BE2C (cell line): ENCODE measurements around the gene PCSK9.

Experiments
- DNase-seq: peaks from one replicate; pipeline ENCODE4 v3.0.0-alpha.2; 2020
- H3K27me3 ChIP-seq: fragments of 250-450 bp; sonication (Bioruptor Pico); 2 replicates; pipeline ENCODE4 v1.5.1; 2020; ENCODE audit warnings: mild to moderate bottlenecking
- H3K36me3 ChIP-seq: fragments of 250-450 bp; sonication (Bioruptor Pico); 2 replicates; pipeline ENCODE4 v1.5.1; 2020; ENCODE audit warnings: mild to moderate bottlenecking
- H3K4me1 ChIP-seq: fragments of 250-450 bp; sonication (Bioruptor Pico); 2 replicates; pipeline ENCODE4 v1.5.1; 2020
- H3K4me3 ChIP-seq: 2 replicates; pipeline ENCODE4 v1.5.1; 2011; ENCODE audit warnings: low read depth, low read length
- H3K9me3 ChIP-seq: fragments of 250-450 bp; sonication (Bioruptor Pico); 2 replicates; pipeline ENCODE4 v1.5.1; 2020
- TF ChIP-seq, protein P1 (sequence below): IDR thresholded peaks from 2 replicates; pipeline ENCODE4 v1.5.1; 2012; ENCODE audit warnings: mild to moderate bottlenecking, low read depth, low read length

Gene PCSK9

GRCh38 chr1:55045430-55045829, 6.1 kb downstream of the PCSK9 start:
- Histone ChIP-seq H3K9me3 (no peaks in the 10 kb centered on the region), H3K27me3 (peaks cover 9% of the 10 kb centered on the region), H3K4me1 (peaks cover 4% of the 10 kb centered on the region; the same call in 1 of the 2 replicates), H3K36me3 (no peaks in the 10 kb centered on the region), H3K4me3 (no peak overlapping the region)
- TF ChIP-seq, protein P1, sequence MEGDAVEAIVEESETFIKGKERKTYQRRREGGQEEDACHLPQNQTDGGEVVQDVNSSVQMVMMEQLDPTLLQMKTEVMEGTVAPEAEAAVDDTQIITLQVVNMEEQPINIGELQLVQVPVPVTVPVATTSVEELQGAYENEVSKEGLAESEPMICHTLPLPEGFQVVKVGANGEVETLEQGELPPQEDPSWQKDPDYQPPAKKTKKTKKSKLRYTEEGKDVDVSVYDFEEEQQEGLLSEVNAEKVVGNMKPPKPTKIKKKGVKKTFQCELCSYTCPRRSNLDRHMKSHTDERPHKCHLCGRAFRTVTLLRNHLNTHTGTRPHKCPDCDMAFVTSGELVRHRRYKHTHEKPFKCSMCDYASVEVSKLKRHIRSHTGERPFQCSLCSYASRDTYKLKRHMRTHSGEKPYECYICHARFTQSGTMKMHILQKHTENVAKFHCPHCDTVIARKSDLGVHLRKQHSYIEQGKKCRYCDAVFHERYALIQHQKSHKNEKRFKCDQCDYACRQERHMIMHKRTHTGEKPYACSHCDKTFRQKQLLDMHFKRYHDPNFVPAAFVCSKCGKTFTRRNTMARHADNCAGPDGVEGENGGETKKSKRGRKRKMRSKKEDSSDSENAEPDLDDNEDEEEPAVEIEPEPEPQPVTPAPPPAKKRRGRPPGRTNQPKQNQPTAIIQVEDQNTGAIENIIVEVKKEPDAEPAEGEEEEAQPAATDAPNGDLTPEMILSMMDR = no peak
- DNase-seq = no peak

DNA sequence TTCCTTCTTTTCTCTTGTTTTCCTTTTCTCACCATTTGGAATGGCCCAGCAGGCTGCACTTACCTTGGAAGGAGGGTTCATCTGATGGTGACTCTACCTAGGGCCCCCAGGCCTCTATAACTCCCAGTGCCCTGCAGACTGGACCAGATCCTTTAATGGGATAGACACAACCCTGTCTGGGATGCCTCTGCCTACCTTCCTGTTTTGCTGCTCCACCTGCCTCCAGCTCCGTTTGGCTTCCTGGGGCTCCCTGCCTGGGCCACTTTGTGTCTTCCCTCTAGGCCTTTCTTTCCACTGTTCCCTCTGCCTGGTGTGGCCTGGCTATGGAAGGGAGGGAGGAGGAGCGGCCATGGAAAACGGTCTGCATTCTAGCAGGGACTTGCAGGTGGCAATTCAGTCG, 7.5 kb downstream of the PCSK9 start:
- TF ChIP-seq, protein P1 = no peak
- Histone ChIP-seq H3K27me3 (no peaks in the 10 kb centered on the region), H3K36me3 (no peaks in the 10 kb centered on the region), H3K4me1 (peaks cover 4% of the 10 kb centered on the region; the same call in 1 of the 2 replicates), H3K4me3 (no peak overlapping the region), H3K9me3 (no peaks in the 10 kb centered on the region)
- DNase-seq = no peak

GRCh38 chr1:55047611-55048010, 8.3 kb downstream of the PCSK9 start:
- H3K27me3 ChIP-seq = no peaks in the 10 kb centered on the region
- no peak overlapping the region for H3K4me3 ChIP-seq
- TF ChIP-seq, protein P1 = no peak
- no peaks in the 10 kb centered on the region for H3K9me3 ChIP-seq
- DNase-seq = no peak
- H3K36me3 ChIP-seq = no peaks in the 10 kb centered on the region
- H3K4me1 ChIP-seq = peaks cover 4% of the 10 kb centered on the region; the same call in 1 of the 2 replicates

GRCh38 chr1:55048453-55049270, 9.3 kb downstream of the PCSK9 start:
- Histone ChIP-seq H3K36me3 (no peaks in the 10 kb centered on the region), H3K27me3 (no peaks in the 10 kb centered on the region), H3K9me3 (no peaks in the 10 kb centered on the region), H3K4me3 (no peak overlapping the region), H3K4me1 (peaks cover 4% of the 10 kb centered on the region; the same call in 1 of the 2 replicates)
- TF ChIP-seq, protein P1 = no peak
- no peak for DNase-seq

DNA sequence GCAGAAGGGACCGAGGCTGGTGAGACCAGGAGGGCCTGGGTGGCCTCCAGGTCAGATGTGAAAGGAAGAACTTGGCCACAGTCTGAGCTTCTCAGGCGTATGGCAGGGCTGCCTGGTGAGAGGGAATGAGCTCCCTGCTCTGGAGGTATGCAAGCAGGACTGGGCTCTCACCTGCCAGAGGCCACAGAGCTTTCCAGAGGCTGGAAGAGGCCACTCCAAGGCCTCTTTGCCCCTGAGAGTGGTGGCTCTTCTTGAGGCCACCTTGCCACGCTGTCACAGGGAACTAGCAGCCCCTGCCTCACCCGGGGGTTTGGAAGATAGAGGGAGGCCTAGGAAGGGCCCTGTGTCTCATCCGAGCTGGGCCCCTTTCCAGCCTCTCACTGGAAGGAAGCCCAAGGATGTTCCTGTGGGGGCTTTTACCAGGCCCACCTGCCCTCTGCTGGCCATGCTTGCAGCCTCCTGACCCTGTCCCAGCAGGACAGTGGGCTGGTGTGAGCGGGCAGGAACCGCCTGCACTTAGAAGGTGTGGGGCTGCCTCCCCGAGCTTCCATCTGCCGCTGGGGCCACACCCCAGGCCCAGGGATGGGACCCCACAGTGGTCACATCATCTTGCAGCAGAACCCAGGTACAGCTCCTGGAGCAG, 10.0 kb downstream of the PCSK9 start:
- no peaks in the 10 kb centered on the region for H3K27me3 ChIP-seq
- H3K4me3 ChIP-seq = no peak overlapping the region
- H3K9me3 ChIP-seq = no peaks in the 10 kb centered on the region
- H3K4me1 ChIP-seq = peaks cover 4% of the 10 kb centered on the region; the same call in 1 of the 2 replicates
- no peaks in the 10 kb centered on the region for H3K36me3 ChIP-seq
- DNase-seq = no peak
- TF ChIP-seq, protein P1 = no peak

- DNase-seq = peak; percentile 62
- TF ChIP-seq, protein P1 = no peak
- Histone ChIP-seq H3K27me3 (no peaks in the 10 kb centered on the region), H3K4me1 (peaks cover 4% of the 10 kb centered on the region; the same call in 1 of the 2 replicates), H3K4me3 (no peak overlapping the region), H3K36me3 (no peaks in the 10 kb centered on the region), H3K9me3 (no peaks in the 10 kb centered on the region)
These were observed 10.5 kb downstream of the PCSK9 start for GRCh38 chr1:55049914-55050278.
